BE2C (cell line): ENCODE results near the gene PPP2R1B.
"Not testable (repeated sequence)": the region's sequence is repeated elsewhere in the genome, so short reads cannot be mapped to it uniquely, and the experiment has no call there.

Experiments
- DNase-seq: peaks from one replicate; pipeline ENCODE4 v3.0.0-alpha.2; 2020
- H3K27me3 ChIP-seq: fragments of 250-450 bp; sonication (Bioruptor Pico); 2 replicates; pipeline ENCODE4 v1.5.1; 2020; ENCODE audit warnings: mild to moderate bottlenecking
- H3K36me3 ChIP-seq: fragments of 250-450 bp; sonication (Bioruptor Pico); 2 replicates; pipeline ENCODE4 v1.5.1; 2020; ENCODE audit warnings: mild to moderate bottlenecking
- H3K4me1 ChIP-seq: fragments of 250-450 bp; sonication (Bioruptor Pico); 2 replicates; pipeline ENCODE4 v1.5.1; 2020
- H3K4me3 ChIP-seq: 2 replicates; pipeline ENCODE4 v1.5.1; 2011; ENCODE audit warnings: low read depth, low read length
- H3K9me3 ChIP-seq: fragments of 250-450 bp; sonication (Bioruptor Pico); 2 replicates; pipeline ENCODE4 v1.5.1; 2020
- TF ChIP-seq, protein P1 (sequence below): IDR thresholded peaks from 2 replicates; pipeline ENCODE4 v1.5.1; 2012; ENCODE audit warnings: mild to moderate bottlenecking, low read depth, low read length

PPP2R1B gene

DNA sequence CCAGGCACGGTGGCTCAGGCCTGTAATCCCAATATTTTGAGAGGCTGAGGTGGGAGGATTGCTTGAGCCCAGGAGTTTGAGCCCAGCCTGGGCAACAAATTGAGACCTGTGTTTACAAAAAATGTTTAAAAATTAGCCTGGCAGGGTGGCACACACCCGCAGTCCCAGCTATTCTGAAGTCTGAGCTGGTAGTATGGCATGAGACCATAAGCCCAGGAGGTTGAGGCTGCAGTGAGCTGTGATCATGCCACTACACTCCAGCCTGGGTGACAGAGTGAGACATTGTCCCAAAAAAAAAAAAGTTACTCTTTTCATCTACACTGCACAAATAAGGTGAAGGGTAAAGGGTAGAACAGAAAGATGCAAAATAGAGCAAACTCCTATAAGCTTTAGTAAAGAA is 22.3 kb upstream of the PPP2R1B start:
- Histone ChIP-seq H3K36me3 (no peaks in the 10 kb centered on the region), H3K4me3 (no peak overlapping the region), H3K27me3 (peaks cover 4% of the 10 kb centered on the region), H3K9me3 (no peaks in the 10 kb centered on the region), H3K4me1 (peaks cover 4% of the 10 kb centered on the region; the same call in 1 of the 2 replicates)
- DNase-seq = no peak
- TF ChIP-seq, protein P1, sequence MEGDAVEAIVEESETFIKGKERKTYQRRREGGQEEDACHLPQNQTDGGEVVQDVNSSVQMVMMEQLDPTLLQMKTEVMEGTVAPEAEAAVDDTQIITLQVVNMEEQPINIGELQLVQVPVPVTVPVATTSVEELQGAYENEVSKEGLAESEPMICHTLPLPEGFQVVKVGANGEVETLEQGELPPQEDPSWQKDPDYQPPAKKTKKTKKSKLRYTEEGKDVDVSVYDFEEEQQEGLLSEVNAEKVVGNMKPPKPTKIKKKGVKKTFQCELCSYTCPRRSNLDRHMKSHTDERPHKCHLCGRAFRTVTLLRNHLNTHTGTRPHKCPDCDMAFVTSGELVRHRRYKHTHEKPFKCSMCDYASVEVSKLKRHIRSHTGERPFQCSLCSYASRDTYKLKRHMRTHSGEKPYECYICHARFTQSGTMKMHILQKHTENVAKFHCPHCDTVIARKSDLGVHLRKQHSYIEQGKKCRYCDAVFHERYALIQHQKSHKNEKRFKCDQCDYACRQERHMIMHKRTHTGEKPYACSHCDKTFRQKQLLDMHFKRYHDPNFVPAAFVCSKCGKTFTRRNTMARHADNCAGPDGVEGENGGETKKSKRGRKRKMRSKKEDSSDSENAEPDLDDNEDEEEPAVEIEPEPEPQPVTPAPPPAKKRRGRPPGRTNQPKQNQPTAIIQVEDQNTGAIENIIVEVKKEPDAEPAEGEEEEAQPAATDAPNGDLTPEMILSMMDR = no peak

DNA sequence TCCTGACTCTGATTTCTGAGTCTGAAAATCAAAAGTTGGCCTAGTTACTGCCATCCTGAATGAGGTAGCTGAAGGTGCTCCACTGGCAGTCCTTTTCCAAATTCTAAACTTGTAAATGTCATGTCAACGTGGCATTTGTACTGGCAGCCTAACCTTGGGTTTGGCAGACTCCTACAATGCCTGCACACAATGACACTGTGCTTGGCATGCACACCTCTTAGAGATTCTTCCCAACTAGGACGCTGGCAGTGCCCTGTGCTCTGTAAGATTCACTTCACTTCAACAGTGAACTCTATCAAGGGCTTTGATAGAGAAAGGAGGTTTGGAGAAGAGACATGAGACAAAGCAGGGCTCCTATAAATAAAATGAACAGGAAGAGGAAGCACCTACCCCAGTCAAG is 21.9 kb upstream of the PPP2R1B start:
- peaks cover 4% of the 10 kb centered on the region for H3K27me3 ChIP-seq
- peaks cover under 1% of the 10 kb centered on the region; the same call in 1 of the 2 replicates for H3K4me1 ChIP-seq
- H3K36me3 ChIP-seq = no peaks in the 10 kb centered on the region
- no peaks in the 10 kb centered on the region for H3K9me3 ChIP-seq
- TF ChIP-seq, protein P1 = no peak
- no peak for DNase-seq
- H3K4me3 ChIP-seq = no peak overlapping the region

DNA sequence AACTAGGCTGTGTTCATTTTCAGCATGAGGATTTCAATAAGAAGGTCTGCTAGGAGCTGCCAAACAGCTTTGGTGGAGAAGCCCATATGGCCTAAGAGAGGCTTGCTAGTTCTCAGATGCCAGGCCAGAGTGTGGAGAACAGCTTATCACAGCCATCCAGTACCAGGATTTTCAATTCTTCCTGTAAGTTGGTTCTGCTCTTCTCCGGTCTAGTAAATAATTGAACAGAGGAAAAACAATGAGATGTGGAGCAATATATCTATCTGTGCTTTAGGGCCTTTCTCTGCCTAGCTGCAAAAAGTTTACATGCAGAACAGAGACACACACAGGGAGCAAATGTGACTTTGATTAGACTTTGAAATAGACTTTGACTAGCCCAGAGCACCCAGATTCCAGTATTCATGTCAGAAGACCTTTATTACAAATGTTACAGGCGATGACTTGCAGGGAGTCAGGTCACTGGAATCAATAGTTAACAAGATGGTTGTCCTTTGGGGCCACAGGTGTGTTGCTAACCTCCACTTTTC is 19.8 kb upstream of the PPP2R1B start:
- DNase-seq = no peak
- Histone ChIP-seq H3K9me3 (no peaks in the 10 kb centered on the region), H3K4me3 (no peak overlapping the region), H3K27me3 (no peaks in the 10 kb centered on the region), H3K4me1 (peaks cover 10% of the 10 kb centered on the region), H3K36me3 (no peaks in the 10 kb centered on the region)
- TF ChIP-seq, protein P1 = no peak

DNA sequence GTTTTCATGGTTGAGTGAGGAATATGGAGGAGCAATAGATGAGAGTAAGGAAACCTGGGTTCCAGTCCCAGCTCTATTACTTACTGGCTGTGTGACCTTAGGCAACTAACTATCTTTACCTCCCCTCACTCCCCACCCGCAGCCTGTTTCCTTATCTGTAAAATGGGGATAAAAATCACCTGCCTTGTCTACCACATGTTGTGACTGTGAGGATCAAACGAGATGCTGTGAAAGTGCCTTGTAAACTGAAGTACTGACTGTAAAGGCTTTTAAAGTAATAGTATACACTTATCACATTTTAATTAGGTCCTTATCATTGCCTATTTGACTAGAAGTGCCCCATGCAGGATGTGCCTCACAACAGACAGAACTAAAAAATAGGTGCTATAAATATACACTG is 18.9 kb upstream of the PPP2R1B start:
- TF ChIP-seq, protein P1 = no peak
- Histone ChIP-seq H3K36me3 (no peaks in the 10 kb centered on the region), H3K27me3 (no peaks in the 10 kb centered on the region), H3K4me1 (peaks cover 10% of the 10 kb centered on the region), H3K4me3 (no peak overlapping the region), H3K9me3 (no peaks in the 10 kb centered on the region)
- no peak for DNase-seq

DNA sequence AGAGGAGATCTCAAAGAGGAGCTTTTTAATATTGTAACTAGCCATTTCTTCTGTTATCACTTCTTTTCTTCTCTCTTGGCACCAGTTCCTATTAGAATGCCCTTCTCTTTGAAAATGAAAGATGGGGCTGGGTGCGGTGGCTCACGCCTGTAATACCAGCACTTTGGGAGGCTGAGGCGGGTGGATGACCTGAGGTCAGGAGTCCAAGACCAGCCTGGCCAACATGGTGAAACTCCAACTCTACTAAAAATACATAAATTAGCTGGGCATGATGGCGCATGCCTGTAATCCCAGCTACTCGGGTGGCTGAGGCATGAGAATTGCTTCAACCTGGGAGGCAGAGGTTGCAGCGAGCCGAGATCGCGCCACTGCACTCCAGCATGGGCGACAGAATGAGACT is 18.1 kb upstream of the PPP2R1B start:
- peaks cover 10% of the 10 kb centered on the region for H3K4me1 ChIP-seq

DNA sequence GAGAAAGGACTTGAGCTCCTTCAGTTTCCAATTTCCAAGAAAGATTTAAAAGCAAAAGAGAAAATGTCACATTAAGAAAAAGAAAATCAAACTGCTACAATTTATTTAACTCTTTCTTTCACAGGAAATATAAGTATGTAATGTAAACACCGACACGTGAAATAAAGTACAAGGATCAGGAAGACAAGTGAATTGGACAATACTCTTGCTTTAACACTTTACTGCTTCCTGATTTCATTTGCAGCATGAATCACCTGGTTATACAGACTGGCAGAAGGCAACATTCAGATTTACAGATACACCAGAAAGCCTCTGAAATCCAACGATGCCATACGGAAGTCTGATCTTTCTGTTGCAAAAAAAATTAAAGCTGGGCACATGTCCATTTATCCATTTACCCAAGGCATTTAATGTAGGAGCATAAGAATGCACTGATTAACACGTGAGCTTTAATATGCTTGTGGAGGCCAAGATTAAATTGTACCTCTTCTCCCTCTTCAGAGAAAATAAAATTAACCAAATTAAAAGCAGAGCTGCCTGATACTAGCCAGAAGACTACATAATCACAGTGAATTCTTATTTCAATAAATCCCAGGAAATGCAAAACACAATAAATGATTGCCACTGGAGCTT is 16.0 kb upstream of the PPP2R1B start:
- peaks cover 15% of the 10 kb centered on the region for H3K4me1 ChIP-seq
- no peak for DNase-seq
- H3K27me3 ChIP-seq = no peaks in the 10 kb centered on the region
- TF ChIP-seq, protein P1 = no peak
- H3K4me3 ChIP-seq = no peak overlapping the region
- H3K9me3 ChIP-seq = no peaks in the 10 kb centered on the region
- no peaks in the 10 kb centered on the region for H3K36me3 ChIP-seq

More for the DNA sequence above, 18.1 kb upstream of the PPP2R1B start:
- H3K36me3 ChIP-seq, H3K9me3 ChIP-seq, H3K4me3 ChIP-seq, H3K27me3 ChIP-seq, DNase-seq: not testable (repeated sequence)
